ENCODE measurements around the gene WDR12. TPM values are rescaled to one million over a fixed set of nuclear protein-coding genes. Genes with fewer than 3 reads are reported as not detected.

WDR12 gene
- polyA plus RNA-seq, 2 of the 4 experiments (the other 2 are of a cell fraction) = 53.6 to 120 TPM

DNA sequence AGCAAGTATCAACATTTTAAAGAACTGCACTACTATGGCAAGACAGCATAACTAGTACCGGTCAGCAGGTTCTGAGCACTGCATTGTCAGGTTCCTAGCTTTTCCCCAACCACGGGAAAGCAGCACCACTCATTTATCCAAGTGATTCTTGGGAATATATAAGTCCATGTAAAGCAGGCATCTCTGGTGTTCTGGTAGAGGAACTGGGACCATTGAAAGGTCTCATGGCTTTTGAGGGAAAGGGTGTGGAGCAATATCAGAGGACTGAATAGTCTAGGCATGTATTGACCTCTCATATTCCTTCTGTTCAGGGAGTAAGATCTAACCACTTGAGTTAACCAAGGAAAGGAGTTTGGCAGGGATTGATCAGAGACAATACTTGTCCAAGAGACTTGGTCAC is 33.8 kb downstream of the WDR12 start:
- Histone ChIP-seq H3K27ac (no peak overlapping the region), H3K4me2 (no peak overlapping the region), H3K4me1 (no peaks in the 10 kb centered on the region), H3K9me3 (no peaks in the 10 kb centered on the region), H3K4me3 (no peak overlapping the region)
- no peak for FAIRE-seq
- no peak for DNase-seq (ENCODE audit: low read depth in 1 of 2, low spot score in 1 of 2)
- WGBS (ENCODE audit: missing lambda C conversion rate) = 97% methylated on average over 2 of the region's 2 CpGs
- ChIA-PET POLR2A (no interaction called here), CTCF (interaction anchor here (1.2 to 1.3 kb wide), 2 partner anchors 47 to 289 kb away, joined by 3 read pairs; no protein-coding TSS in a partner anchor)
- TF ChIP-seq CEBPB (IDR thresholded peaks at IDR 0.05) (no peak), RCOR1 (IDR thresholded peaks at IDR 0.05; ENCODE audit: low read depth, low read length) (no peak), JUN (IDR thresholded peaks at IDR 0.05) (no peak), HOXA7 (CRISPR knock-in tag; IDR thresholded peaks at IDR 0.05) (no peak), TP53 (CRISPR knock-in tag; IDR thresholded peaks at IDR 0.05) (no peak)
- TF ChIP-seq, protein P1, sequence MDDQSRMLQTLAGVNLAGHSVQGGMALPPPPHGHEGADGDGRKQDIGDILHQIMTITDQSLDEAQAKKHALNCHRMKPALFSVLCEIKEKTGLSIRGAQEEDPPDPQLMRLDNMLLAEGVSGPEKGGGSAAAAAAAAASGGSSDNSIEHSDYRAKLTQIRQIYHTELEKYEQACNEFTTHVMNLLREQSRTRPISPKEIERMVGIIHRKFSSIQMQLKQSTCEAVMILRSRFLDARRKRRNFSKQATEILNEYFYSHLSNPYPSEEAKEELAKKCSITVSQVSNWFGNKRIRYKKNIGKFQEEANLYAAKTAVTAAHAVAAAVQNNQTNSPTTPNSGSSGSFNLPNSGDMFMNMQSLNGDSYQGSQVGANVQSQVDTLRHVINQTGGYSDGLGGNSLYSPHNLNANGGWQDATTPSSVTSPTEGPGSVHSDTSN (IDR thresholded peaks at IDR 0.05) = no peak
- TF ChIP-seq, protein P2, sequence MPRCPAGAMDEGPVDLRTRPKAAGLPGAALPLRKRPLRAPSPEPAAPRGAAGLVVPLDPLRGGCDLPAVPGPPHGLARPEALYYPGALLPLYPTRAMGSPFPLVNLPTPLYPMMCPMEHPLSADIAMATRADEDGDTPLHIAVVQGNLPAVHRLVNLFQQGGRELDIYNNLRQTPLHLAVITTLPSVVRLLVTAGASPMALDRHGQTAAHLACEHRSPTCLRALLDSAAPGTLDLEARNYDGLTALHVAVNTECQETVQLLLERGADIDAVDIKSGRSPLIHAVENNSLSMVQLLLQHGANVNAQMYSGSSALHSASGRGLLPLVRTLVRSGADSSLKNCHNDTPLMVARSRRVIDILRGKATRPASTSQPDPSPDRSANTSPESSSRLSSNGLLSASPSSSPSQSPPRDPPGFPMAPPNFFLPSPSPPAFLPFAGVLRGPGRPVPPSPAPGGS (IDR thresholded peaks at IDR 0.05) = no peak
- ATAC-seq = no peak

GRCh38 chr2:202871300-202872141 is 40.0 kb downstream of the WDR12 start, which contains the start of gene ICA1L:
Gene ICA1L (minus strand): TSS chr2:202871766. CDS start chr2:202829009, 42,757 bp downstream.
- ChIA-PET CTCF (interaction anchor here (0.6 to 2.2 kb wide), 17 partner anchors 8 to 944 kb away, joined by 3 to 18 read pairs (median 4); partner anchors contain the start of genes FAM117B and WDR12), POLR2A (interaction anchor here (0.7 to 1.8 kb wide), 2 partner anchors 236 to 283 kb away, joined by 3 to 16 read pairs; partner anchors contain the start of gene FAM117B)
- Histone ChIP-seq H3K4me3 (peak within 1 kb of the TSS; percentile 72), H3K9me3 (no peaks in the 10 kb centered on the region), H3K4me2 (peak within 1 kb of the TSS; percentile 70), H3K4me1 (peaks cover 6% of the 10 kb centered on the region; the same call in 2 of the 3 replicates), H3K27ac (peak within 1 kb of the TSS; percentile 77 to 94)
- WGBS (ENCODE audit: missing lambda C conversion rate) = 2% methylated on average over 51 of the region's 93 CpGs
- FAIRE-seq (no peak), ATAC-seq (peak; percentile 85 to 87), DNase-seq (ENCODE audit: low read depth in 1 of 2, low spot score in 1 of 2) (peak; percentile 26 to 60)
- TF ChIP-seq, protein P1 (IDR thresholded peaks at IDR 0.05) = no peak
- TF ChIP-seq, protein P3, sequence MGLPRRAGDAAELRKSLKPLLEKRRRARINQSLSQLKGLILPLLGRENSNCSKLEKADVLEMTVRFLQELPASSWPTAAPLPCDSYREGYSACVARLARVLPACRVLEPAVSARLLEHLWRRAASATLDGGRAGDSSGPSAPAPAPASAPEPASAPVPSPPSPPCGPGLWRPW (IDR thresholded peaks at IDR 0.05) = no peak
- TF ChIP-seq SREBF2 (IDR thresholded peaks at IDR 0.05) (no peak), EHMT2 (IDR thresholded peaks at IDR 0.05; ENCODE audit: low read depth) (no peak), NFE2L2 (conservative IDR thresholded peaks at IDR 0.05; ENCODE audit: low read length) (no peak), TFCP2L1 (CRISPR knock-in tag; IDR thresholded peaks at IDR 0.05) (no peak), KDM1A (IDR thresholded peaks at IDR 0.05; ENCODE audit: low read depth) (peak; percentile 35; the same call in 1 of the 2 replicates), HMGXB4 (CRISPR knock-in tag; IDR thresholded peaks at IDR 0.05; ENCODE audit: borderline replicate concordance) (peak; percentile 69), CHD4 (IDR thresholded peaks at IDR 0.05; ENCODE audit: borderline replicate concordance) (no peak), NPAS2 (CRISPR knock-in tag; IDR thresholded peaks at IDR 0.05; ENCODE audit: borderline replicate concordance) (no peak), MYC (IDR thresholded peaks at IDR 0.05; ENCODE audit: borderline replicate concordance, low read length) (no peak), MAX (IDR thresholded peaks at IDR 0.05) (peak; percentile 49; the same call in 1 of the 2 replicates), HDAC2 (IDR thresholded peaks at IDR 0.05) (no peak), FOSB (CRISPR knock-in tag; IDR thresholded peaks at IDR 0.05) (no peak), TP53 (CRISPR knock-in tag; IDR thresholded peaks at IDR 0.05) (no peak), PHF8 (IDR thresholded peaks at IDR 0.05; ENCODE audit: borderline replicate concordance, low read depth) (peak; percentile 90), HEYL (CRISPR knock-in tag; IDR thresholded peaks at IDR 0.05) (no peak), RAD21 (conservative IDR thresholded peaks at IDR 0.05 in 1 of 2, IDR thresholded peaks at IDR 0.05 in 1 of 2) (no peak), ZFP36 (IDR thresholded peaks at IDR 0.05; ENCODE audit: borderline replicate concordance, partially characterized antibody) (no peak), HOXB5 (CRISPR knock-in tag; IDR thresholded peaks at IDR 0.05) (no peak), POLR2A (IDR thresholded peaks at IDR 0.05; ENCODE audit: low read length) (peak; percentile 15; the same call in 1 of the 2 replicates), CEBPB (IDR thresholded peaks at IDR 0.05) (no peak), NR3C1 (IDR thresholded peaks at IDR 0.05) (no peak), CHD2 (IDR thresholded peaks at IDR 0.05; ENCODE audit: low read length, partially characterized antibody) (no peak), POLR2AphosphoS2 (conservative IDR thresholded peaks at IDR 0.05; ENCODE audit: low read length) (no peak)
- TF ChIP-seq, protein P4, sequence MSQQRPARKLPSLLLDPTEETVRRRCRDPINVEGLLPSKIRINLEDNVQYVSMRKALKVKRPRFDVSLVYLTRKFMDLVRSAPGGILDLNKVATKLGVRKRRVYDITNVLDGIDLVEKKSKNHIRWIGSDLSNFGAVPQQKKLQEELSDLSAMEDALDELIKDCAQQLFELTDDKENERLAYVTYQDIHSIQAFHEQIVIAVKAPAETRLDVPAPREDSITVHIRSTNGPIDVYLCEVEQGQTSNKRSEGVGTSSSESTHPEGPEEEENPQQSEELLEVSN (IDR thresholded peaks at IDR 0.05; ENCODE audit: borderline replicate concordance, low read depth) = no peak; the same call in 1 of the 2 replicates

Data from A549 (cell line).